DMS 273 treated with DMSO at 0.1 percent for 48 hours (cell line): Measurements from ENCODE around the gene ZNF423.

Source experiments
- DNase-seq: peaks from one replicate; lab custom pipeline; 2025; lab: John Stamatoyannopoulos, UW

Gene ZNF423

GRCh38 chr16:49554681-49555080 is 301.2 kb downstream of the ZNF423 start:
- peak; percentile 32 for DNase-seq

GRCh38 chr16:49552313-49552928 is 303.5 kb downstream of the ZNF423 start:
- no peak for DNase-seq

GRCh38 chr16:49550666-49551065 is 305.2 kb downstream of the ZNF423 start:
- DNase-seq, result no peak

- DNase-seq, result no peak
These were observed 305.8 kb downstream of the ZNF423 start for GRCh38 chr16:49550140-49550539.

- peak; percentile 89 for DNase-seq
These were observed 307.5 kb downstream of the ZNF423 start for GRCh38 chr16:49548325-49548970.

DNA sequence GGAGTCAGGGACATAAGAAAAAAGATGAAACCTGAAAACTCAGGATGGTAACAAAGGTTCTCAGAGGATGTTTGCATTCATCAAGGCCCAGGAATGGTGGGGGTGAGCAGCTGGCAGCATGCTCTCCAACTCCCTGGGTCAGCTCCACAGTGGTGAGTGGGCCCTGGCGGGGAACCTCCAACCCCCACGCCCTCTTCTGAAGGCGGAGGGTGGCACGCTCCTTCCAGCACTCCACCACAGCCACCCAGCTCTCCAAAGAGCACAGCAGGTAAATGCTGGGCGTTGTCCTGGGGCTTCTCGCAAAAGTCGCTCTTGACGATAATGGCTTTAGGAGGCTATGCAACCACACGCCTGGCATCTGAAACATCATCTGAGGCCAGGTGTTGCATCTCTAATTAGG is 308.5 kb downstream of the ZNF423 start:
- peak; percentile 59 for DNase-seq

DNA sequence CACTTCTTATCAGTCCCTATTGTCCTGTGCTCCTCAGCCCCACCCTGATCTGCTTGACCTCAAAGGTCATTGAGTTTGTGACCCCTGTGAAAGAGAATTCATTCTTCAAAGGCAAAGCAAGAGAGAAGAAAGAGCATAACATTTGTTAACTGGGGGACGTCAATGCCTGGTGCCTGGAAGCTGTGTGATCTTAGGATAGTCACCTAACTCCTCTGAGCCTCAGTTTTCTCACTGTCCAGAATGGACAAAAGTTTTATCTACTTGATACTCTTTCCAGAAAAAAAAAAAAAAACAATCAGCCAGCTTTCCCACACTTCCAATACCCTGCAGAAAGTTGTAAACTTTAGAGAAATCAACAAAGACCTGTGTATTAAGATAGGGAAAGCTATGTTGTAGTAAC is 309.2 kb downstream of the ZNF423 start:
- DNase-seq, result no peak

GRCh38 chr16:49545741-49546448 is 310.0 kb downstream of the ZNF423 start:
- no peak for DNase-seq

- no peak for DNase-seq
These were observed 310.7 kb downstream of the ZNF423 start for GRCh38 chr16:49545243-49545642.

DNA sequence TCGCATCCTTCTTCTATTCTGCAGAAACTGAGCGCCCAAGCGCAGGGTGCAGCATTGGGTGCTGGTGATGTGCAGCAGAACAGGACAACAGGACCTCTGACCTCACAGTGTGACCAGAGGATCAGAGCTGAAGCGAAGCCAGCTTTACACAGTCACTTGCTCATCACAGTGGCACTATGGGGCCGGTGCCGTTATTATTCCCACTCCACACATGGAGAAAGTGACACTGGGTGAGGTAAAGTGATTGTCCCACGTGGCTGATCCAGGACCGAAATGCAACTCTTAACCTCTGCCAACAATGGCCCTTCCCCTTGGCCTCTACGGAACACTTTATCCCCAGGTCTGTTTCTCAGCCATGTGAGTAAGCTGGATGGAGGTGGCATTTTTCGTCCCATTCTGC is 311.1 kb downstream of the ZNF423 start:
- no peak for DNase-seq

GRCh38 chr16:49543631-49543946 is 312.3 kb downstream of the ZNF423 start:
- no peak for DNase-seq

- DNase-seq, result no peak
These were observed 312.8 kb downstream of the ZNF423 start for GRCh38 chr16:49542946-49543630.

DNA sequence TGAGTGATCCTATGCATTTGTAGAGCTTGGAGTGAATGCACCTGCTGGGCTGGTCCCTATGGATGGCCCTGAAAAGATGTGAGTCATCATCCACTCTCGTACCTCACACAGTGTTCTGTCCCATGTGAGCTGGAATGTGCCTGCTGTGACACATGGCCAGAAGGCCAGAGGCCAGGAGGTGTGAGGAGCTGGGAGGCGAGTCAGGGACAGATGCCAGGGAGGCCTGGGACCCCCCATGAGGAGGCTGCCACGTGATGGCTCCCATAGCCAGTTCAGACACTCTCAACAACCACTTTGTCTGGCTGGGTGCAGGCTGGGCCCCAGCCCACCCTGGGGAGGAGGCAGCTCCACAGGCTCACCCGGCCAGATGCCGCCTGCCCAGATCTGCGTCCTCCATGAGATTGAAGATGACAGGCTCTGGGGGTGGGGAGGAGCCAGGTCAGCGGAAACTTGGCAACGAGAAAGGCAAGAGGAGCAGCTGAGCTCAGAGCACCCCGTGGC is 313.5 kb downstream of the ZNF423 start:
- DNase-seq, result peak; percentile 38

- DNase-seq, result no peak
These were observed 315.1 kb downstream of the ZNF423 start for GRCh38 chr16:49540836-49541235.

- no peak for DNase-seq
These were observed 316.2 kb downstream of the ZNF423 start for GRCh38 chr16:49539758-49540157.

- no peak for DNase-seq
These were observed 317.9 kb downstream of the ZNF423 start for GRCh38 chr16:49537924-49538459.

- no peak for DNase-seq
These were observed 320.9 kb downstream of the ZNF423 start for GRCh38 chr16:49534901-49535610.

GRCh38 chr16:49533422-49533821 is 322.5 kb downstream of the ZNF423 start:
- no peak for DNase-seq

DNA sequence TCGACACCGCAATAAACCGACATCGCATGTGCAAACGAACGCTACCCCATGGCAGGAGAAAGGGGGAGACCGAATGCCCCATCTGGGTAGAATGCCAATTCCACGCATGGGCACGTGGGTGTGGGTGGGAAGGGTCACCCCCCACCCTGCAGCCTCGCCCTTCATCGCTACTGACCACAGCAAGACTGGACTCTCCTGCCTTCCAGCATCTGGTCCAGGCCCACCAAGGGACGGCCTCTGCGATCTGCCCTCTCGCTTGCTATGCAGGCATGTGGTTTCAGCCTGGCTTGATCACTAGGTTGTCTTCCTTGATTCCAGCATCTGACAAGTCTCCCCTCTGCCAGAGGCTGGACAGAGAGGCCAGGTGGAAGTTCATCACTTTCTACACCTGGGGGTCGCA is 323.0 kb downstream of the ZNF423 start:
- no peak for DNase-seq

GRCh38 chr16:49531931-49532840 is 323.7 kb downstream of the ZNF423 start:
- DNase-seq, result no peak

GRCh38 chr16:49531425-49531824 is 324.5 kb downstream of the ZNF423 start:
- DNase-seq, result no peak
